Astrocyte of the cerebellum (primary cell): ENCODE results near the gene OASL.

Experiments
- DNase-seq: peaks from one replicate; pipeline ENCODE4 v3.0.0-alpha.2; 2011; ENCODE audit warnings: low read depth
- H3K4me3 ChIP-seq: 2 replicates; pipeline ENCODE4 v1.5.1; 2011; ENCODE audit warnings: mild to moderate bottlenecking, low read depth, low read length, moderate library complexity
- CTCF ChIP-seq: IDR thresholded peaks from 2 replicates; pipeline ENCODE4 v1.5.1; 2012; ENCODE audit warnings: low read length, low read depth, moderate library complexity, mild to moderate bottlenecking; ENCODE audit errors: missing control alignments
- in situ Hi-C: cut with HindIII; loops from 2 replicates; pipeline ENCODE4 v1.10.0; 2017; ENCODE audit warnings: low sequenced_read_pairs

Gene OASL

GRCh38 chr12:121033625-121034349, 5.3 kb downstream of the OASL start:
- in situ Hi-C loops, result no loop called here
- DNase-seq, result no peak
- TF ChIP-seq CTCF, result no peak
- H3K4me3 ChIP-seq, result no peak overlapping the region

- H3K4me3 ChIP-seq, result no peak overlapping the region
- no peak for TF ChIP-seq CTCF
- in situ Hi-C loops, result no loop called here
- no peak for DNase-seq
These were observed 8.4 kb downstream of the OASL start for GRCh38 chr12:121030576-121031212.

GRCh38 chr12:121026274-121027045, 12.6 kb downstream of the OASL start:
- in situ Hi-C loops, result no loop called here
- TF ChIP-seq CTCF, result no peak
- H3K4me3 ChIP-seq, result no peak overlapping the region
- no peak for DNase-seq

GRCh38 chr12:121025442-121026226, 13.4 kb downstream of the OASL start:
- DNase-seq, result no peak
- in situ Hi-C loops, result no loop called here
- TF ChIP-seq CTCF, result no peak
- no peak overlapping the region for H3K4me3 ChIP-seq

- no peak for DNase-seq
- no peak overlapping the region for H3K4me3 ChIP-seq
- TF ChIP-seq CTCF, result no peak
- in situ Hi-C loops, result no loop called here
These were observed 15.2 kb downstream of the OASL start for GRCh38 chr12:121023799-121024198.

GRCh38 chr12:121022713-121023112, 16.3 kb downstream of the OASL start:
- in situ Hi-C loops, result no loop called here
- no peak for DNase-seq
- TF ChIP-seq CTCF, result no peak
- H3K4me3 ChIP-seq, result no peak overlapping the region
